Neural progenitor cell (in vitro differentiated cells): ENCODE results near the gene ADAMTS3. TPM values are rescaled to one million over a fixed set of nuclear protein-coding genes. Genes with fewer than 3 reads are reported as not detected.

Source experiments
- DNase-seq: peaks from one replicate; pipeline ENCODE4 v3.0.0-alpha.2; 2016; ENCODE audit warnings: low spot score
- H2AFZ ChIP-seq: fragments of 200-600 bp; sonication (generic); replicated peaks from 2 replicates; pipeline ENCODE4 v1.6.1; 2016; ENCODE audit warnings: antibody characterized with exemption
- H3F3A ChIP-seq: fragments of 200-600 bp; sonication (generic); 2 replicates; pipeline ENCODE4 v1.6.1; 2016; ENCODE audit warnings: antibody characterized with exemption, low read depth
- H3K27ac ChIP-seq: fragments of 200-600 bp; sonication (generic); 2 replicates; pipeline ENCODE4 v1.5.1; 2016; ENCODE audit warnings: mild to moderate bottlenecking
- H3K27me3 ChIP-seq: fragments of 200-600 bp; sonication (generic); 2 replicates; pipeline ENCODE4 v1.6.1; 2016; ENCODE audit warnings: mild to moderate bottlenecking, moderate library complexity
- H3K36me3 ChIP-seq: fragments of 200-600 bp; sonication (generic); 2 replicates; pipeline ENCODE4 v1.5.1; 2016
- H3K4me1 ChIP-seq: fragments of 200-600 bp; sonication (generic); 2 replicates; pipeline ENCODE4 v1.6.1; 2016; ENCODE audit warnings: mixed run types
- H3K4me2 ChIP-seq: fragments of 200-600 bp; sonication (generic); 2 replicates; pipeline ENCODE4 v1.6.1; 2016
- H3K4me3 ChIP-seq: fragments of 200-600 bp; sonication (generic); 2 replicates; pipeline ENCODE4 v1.5.1; 2016
- H3K79me2 ChIP-seq: fragments of 200-600 bp; sonication (generic); 2 replicates; pipeline ENCODE4 v1.6.1; 2016; ENCODE audit warnings: low read depth
- H3K9ac ChIP-seq: fragments of 200-600 bp; sonication (generic); 2 replicates; pipeline ENCODE4 v1.6.1; 2016
- H3K9me3 ChIP-seq: fragments of 200-600 bp; sonication (generic); 2 replicates; pipeline ENCODE4 v1.5.1; 2016; ENCODE audit warnings: low read depth
- H4K20me1 ChIP-seq: fragments of 200-600 bp; sonication (generic); 2 replicates; pipeline ENCODE4 v1.6.1; 2016; ENCODE audit warnings: low read depth
- H3K27ac Mint-ChIP-seq: 3 replicates; pipeline ENCODE4 v1.8.0; 2021; ENCODE audit warnings: mixed read lengths
- H3K27me3 Mint-ChIP-seq: 2 replicates; pipeline ENCODE4 v1.8.0; 2022; ENCODE audit warnings: low read depth, mild to moderate bottlenecking, inconsistent platforms, moderate library complexity, mixed read lengths; ENCODE audit not compliant: insufficient read depth
- H3K36me3 Mint-ChIP-seq: 3 replicates; pipeline ENCODE4 v1.8.0; 2021; ENCODE audit warnings: mixed read lengths
- H3K4me1 Mint-ChIP-seq: 3 replicates; pipeline ENCODE4 v1.8.0; 2021; ENCODE audit warnings: mixed read lengths
- H3K4me3 Mint-ChIP-seq: 3 replicates; pipeline ENCODE4 v1.8.0; 2021; ENCODE audit warnings: mild to moderate bottlenecking, moderate library complexity, mixed read lengths
- H3K9me3 Mint-ChIP-seq: 3 replicates; pipeline ENCODE4 v1.8.0; 2020; ENCODE audit warnings: mixed read lengths
- EZH2 ChIP-seq: fragments of 200-600 bp; sonication (generic); IDR thresholded peaks from 2 replicates; pipeline ENCODE4 v1.6.1; 2017; ENCODE audit warnings: antibody characterized with exemption, mild to moderate bottlenecking, moderate library complexity
- EZH2phosphoT487 ChIP-seq: fragments of 200-600 bp; sonication (generic); IDR thresholded peaks from 2 replicates; pipeline ENCODE4 v1.6.1; 2017; ENCODE audit warnings: antibody characterized with exemption
- total RNA-seq: library from RNA; depleted of rRNA; stranded (reverse); fragments of >200 nt; gene quantifications from 2 replicates; pipeline ENCODE4 v1.2.3, GENCODE V29; 2015; ENCODE audit warnings: low replicate concordance
- TF ChIP-seq, protein P1 (sequence below): fragments of 200-600 bp; sonication (generic); IDR thresholded peaks from 2 replicates; pipeline ENCODE4 v1.5.1; 2017; ENCODE audit warnings: antibody characterized with exemption, mild to moderate bottlenecking

The ADAMTS3 gene
- total RNA-seq, 1 donor from 2014 or later, result 2.1 TPM

DNA sequence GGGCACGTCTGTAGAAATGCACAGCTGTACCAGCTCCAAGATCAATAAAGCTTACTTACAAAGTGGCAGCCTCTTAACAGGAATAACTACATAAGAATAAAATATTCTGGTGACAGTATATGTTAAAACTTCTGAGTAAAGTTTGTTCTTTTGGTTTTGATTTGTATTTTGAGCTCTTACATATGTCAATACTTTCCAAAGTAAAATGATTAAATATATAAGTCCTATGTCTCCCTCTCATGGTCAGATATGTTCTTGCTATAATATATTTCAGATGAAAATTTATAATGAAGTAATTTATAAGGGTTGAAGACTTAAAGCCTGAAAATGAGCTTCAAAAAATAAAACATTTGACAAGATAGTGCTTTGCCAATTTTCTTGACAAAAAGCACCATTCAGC lies 282.8 kb downstream of the ADAMTS3 start:
- Histone ChIP-seq H4K20me1 (no peaks in the 10 kb centered on the region), H3K79me2 (no peaks in the 10 kb centered on the region), H3K27ac (no peak overlapping the region), H3F3A (no peaks in the 10 kb centered on the region), H3K4me3 (no peak overlapping the region), H3K27me3 (no peaks in the 10 kb centered on the region), H3K36me3 (no peaks in the 10 kb centered on the region), H3K9me3 (no peaks in the 10 kb centered on the region), H3K4me1 (no peaks in the 10 kb centered on the region), H3K4me2 (no peak overlapping the region), H3K9ac (no peak overlapping the region), H2AFZ (no peak overlapping the region)
- H3K9me3 Mint-ChIP-seq, result no peaks in the 10 kb centered on the region
- no peaks in the 10 kb centered on the region for H3K27me3 Mint-ChIP-seq
- H3K4me3 Mint-ChIP-seq, result no peak overlapping the region
- DNase-seq, result no peak
- TF ChIP-seq, protein P1, sequence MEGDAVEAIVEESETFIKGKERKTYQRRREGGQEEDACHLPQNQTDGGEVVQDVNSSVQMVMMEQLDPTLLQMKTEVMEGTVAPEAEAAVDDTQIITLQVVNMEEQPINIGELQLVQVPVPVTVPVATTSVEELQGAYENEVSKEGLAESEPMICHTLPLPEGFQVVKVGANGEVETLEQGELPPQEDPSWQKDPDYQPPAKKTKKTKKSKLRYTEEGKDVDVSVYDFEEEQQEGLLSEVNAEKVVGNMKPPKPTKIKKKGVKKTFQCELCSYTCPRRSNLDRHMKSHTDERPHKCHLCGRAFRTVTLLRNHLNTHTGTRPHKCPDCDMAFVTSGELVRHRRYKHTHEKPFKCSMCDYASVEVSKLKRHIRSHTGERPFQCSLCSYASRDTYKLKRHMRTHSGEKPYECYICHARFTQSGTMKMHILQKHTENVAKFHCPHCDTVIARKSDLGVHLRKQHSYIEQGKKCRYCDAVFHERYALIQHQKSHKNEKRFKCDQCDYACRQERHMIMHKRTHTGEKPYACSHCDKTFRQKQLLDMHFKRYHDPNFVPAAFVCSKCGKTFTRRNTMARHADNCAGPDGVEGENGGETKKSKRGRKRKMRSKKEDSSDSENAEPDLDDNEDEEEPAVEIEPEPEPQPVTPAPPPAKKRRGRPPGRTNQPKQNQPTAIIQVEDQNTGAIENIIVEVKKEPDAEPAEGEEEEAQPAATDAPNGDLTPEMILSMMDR, result peak; percentile 28
- TF ChIP-seq EZH2phosphoT487, result no peak
- H3K4me1 Mint-ChIP-seq, result no peaks in the 10 kb centered on the region
- no peak overlapping the region for H3K27ac Mint-ChIP-seq
- no peaks in the 10 kb centered on the region for H3K36me3 Mint-ChIP-seq

DNA sequence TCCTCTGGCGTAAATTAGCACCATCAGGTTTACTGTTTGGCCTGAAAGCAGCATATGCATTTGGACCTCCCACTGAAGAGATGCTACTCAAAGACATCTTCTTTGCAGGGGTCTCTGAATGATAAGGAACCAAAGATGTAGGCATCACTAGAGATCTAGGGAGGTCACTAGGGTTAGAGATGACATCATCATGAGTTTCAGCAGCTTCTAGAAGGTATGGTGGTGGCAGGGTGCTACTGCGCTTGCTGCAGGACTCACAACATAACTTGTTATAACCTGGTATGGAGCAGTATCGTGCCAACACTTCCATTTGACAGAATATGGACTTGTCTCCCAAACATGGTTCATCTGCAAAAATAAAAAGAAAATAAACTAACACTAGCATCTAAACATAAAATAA lies 285.7 kb downstream of the ADAMTS3 start:
- H3K4me1 Mint-ChIP-seq, result no peaks in the 10 kb centered on the region
- H3K9ac ChIP-seq, result no peak overlapping the region
- no peak overlapping the region for H3K4me3 Mint-ChIP-seq
- H3K9me3 Mint-ChIP-seq, result no peaks in the 10 kb centered on the region
- no peaks in the 10 kb centered on the region for H3K9me3 ChIP-seq
- H3K4me1 ChIP-seq, result no peaks in the 10 kb centered on the region
- no peaks in the 10 kb centered on the region for H3K79me2 ChIP-seq
- no peak for DNase-seq
- H3K27me3 ChIP-seq, result no peaks in the 10 kb centered on the region
- no peak for TF ChIP-seq EZH2phosphoT487
- no peak for TF ChIP-seq EZH2
- no peaks in the 10 kb centered on the region for H3F3A ChIP-seq
- H3K27ac Mint-ChIP-seq, result no peak overlapping the region
- no peaks in the 10 kb centered on the region for H3K27me3 Mint-ChIP-seq
- H3K36me3 ChIP-seq, result no peaks in the 10 kb centered on the region
- no peak overlapping the region for H3K4me3 ChIP-seq
- H3K4me2 ChIP-seq, result no peak overlapping the region
- H3K36me3 Mint-ChIP-seq, result no peaks in the 10 kb centered on the region
- no peak overlapping the region for H2AFZ ChIP-seq
- no peak overlapping the region for H3K27ac ChIP-seq
- no peaks in the 10 kb centered on the region for H4K20me1 ChIP-seq

DNA sequence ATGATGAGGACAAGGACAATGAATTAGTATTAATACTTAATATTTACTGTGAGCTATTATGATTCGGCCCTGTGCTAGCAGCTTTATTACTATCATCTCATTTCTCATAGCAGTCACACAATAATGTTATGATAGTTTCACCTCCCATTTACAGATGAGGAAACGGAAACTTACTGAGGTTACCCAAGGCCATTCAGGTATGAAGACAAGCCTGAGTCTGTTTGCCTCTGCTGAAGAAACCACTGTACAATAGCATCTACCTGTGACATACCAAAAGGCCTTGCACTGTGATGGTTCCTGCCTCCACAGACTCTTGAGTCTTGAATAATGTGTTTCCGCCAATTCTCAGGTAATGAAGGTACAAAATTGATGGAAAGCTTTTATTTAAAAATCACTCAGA lies 288.8 kb downstream of the ADAMTS3 start:
- TF ChIP-seq EZH2 (no peak), EZH2phosphoT487 (no peak)
- TF ChIP-seq, protein P1, result no peak
- no peaks in the 10 kb centered on the region for H3K27me3 ChIP-seq
- H3K79me2 ChIP-seq, result no peaks in the 10 kb centered on the region
- Mint-ChIP-seq H3K36me3 (no peaks in the 10 kb centered on the region), H3K27ac (no peak overlapping the region), H3K9me3 (no peaks in the 10 kb centered on the region), H3K27me3 (no peaks in the 10 kb centered on the region), H3K4me3 (no peak overlapping the region), H3K4me1 (no peaks in the 10 kb centered on the region)
- H3K27ac ChIP-seq, result no peak overlapping the region
- no peaks in the 10 kb centered on the region for H3K4me1 ChIP-seq
- H3F3A ChIP-seq, result no peaks in the 10 kb centered on the region
- no peaks in the 10 kb centered on the region for H4K20me1 ChIP-seq
- no peaks in the 10 kb centered on the region for H3K9me3 ChIP-seq
- DNase-seq, result no peak
- H3K4me2 ChIP-seq, result no peak overlapping the region
- no peak overlapping the region for H2AFZ ChIP-seq
- H3K4me3 ChIP-seq, result no peak overlapping the region
- no peaks in the 10 kb centered on the region for H3K36me3 ChIP-seq
- H3K9ac ChIP-seq, result no peak overlapping the region

DNA sequence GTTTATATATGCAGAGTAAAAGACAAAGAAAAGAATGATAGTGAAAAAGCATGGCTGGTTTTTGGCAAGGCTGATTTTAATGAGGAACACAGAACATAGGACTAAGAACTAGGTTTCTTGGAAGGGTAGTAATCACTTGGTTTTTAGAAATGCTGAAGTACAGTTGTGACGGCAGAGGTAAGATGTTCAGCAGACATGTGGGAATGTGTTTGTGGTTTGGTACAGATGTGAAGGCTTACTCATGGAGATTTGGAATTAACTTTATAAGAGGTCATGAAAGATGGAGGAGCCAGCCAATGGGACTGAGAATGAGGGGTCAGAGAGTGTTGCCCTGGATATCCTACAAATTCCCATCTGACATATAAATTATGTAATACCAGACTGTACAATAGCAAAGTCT lies 293.6 kb downstream of the ADAMTS3 start:
- H3K9me3 Mint-ChIP-seq, result peaks cover 3% of the 10 kb centered on the region
- H3K36me3 Mint-ChIP-seq, result no peaks in the 10 kb centered on the region
- Histone ChIP-seq H3K36me3 (no peaks in the 10 kb centered on the region), H3K4me2 (no peak overlapping the region), H3K9me3 (no peaks in the 10 kb centered on the region), H3K4me1 (no peaks in the 10 kb centered on the region), H2AFZ (no peak overlapping the region), H3K79me2 (no peaks in the 10 kb centered on the region), H3K27ac (no peak overlapping the region), H3K9ac (no peak overlapping the region), H3K4me3 (no peak overlapping the region), H3K27me3 (no peaks in the 10 kb centered on the region), H4K20me1 (no peaks in the 10 kb centered on the region), H3F3A (no peaks in the 10 kb centered on the region)
- no peaks in the 10 kb centered on the region for H3K27me3 Mint-ChIP-seq
- no peak overlapping the region for H3K27ac Mint-ChIP-seq
- no peak for TF ChIP-seq EZH2
- TF ChIP-seq EZH2phosphoT487, result no peak
- no peak for DNase-seq
- no peaks in the 10 kb centered on the region for H3K4me1 Mint-ChIP-seq
- H3K4me3 Mint-ChIP-seq, result no peak overlapping the region
